ENCODE measurements around the gene RABGAP1L.
"Not testable (repeated sequence)": the region's sequence is repeated elsewhere in the genome, so short reads cannot be mapped to it uniquely, and the experiment has no call there.

The RABGAP1L gene

GRCh38 chr1:174682419-174683008, 523.2 kb downstream of the RABGAP1L start:
- no peak overlapping the region for H3K4me3 Mint-ChIP-seq
- no peaks in the 10 kb centered on the region for H3K9me3 Mint-ChIP-seq
- H3K36me3 Mint-ChIP-seq: peaks cover 39% of the 10 kb centered on the region
- H3K4me1 Mint-ChIP-seq: no peaks in the 10 kb centered on the region
- H3K27me3 Mint-ChIP-seq: no peaks in the 10 kb centered on the region
- peak overlapping the region; percentile 32 for H3K27ac Mint-ChIP-seq
- ATAC-seq: no peak

- Mint-ChIP-seq H3K9me3 (no peaks in the 10 kb centered on the region), H3K4me3 (no peak overlapping the region), H3K27ac (no peak overlapping the region), H3K4me1 (no peaks in the 10 kb centered on the region), H3K27me3 (no peaks in the 10 kb centered on the region), H3K36me3 (peaks cover 39% of the 10 kb centered on the region)
- no peak for ATAC-seq
These were observed 526.9 kb downstream of the RABGAP1L start for GRCh38 chr1:174686213-174686612.

- Mint-ChIP-seq H3K27me3 (no peaks in the 10 kb centered on the region), H3K4me3 (no peak overlapping the region), H3K36me3 (peaks cover 23% of the 10 kb centered on the region), H3K27ac (no peak overlapping the region), H3K9me3 (no peaks in the 10 kb centered on the region), H3K4me1 (no peaks in the 10 kb centered on the region)
- ATAC-seq: no peak
These were observed 530.2 kb downstream of the RABGAP1L start for GRCh38 chr1:174689524-174689923.

- Mint-ChIP-seq H3K4me1 (peaks cover 5% of the 10 kb centered on the region), H3K9me3 (peaks cover 2% of the 10 kb centered on the region), H3K27ac (no peak overlapping the region), H3K36me3 (peaks cover 20% of the 10 kb centered on the region), H3K4me3 (no peak overlapping the region), H3K27me3 (no peaks in the 10 kb centered on the region)
- ATAC-seq: no peak
These were observed 530.9 kb downstream of the RABGAP1L start for GRCh38 chr1:174690266-174690665.

GRCh38 chr1:174692313-174692712, 533.0 kb downstream of the RABGAP1L start:
- no peak overlapping the region for H3K27ac Mint-ChIP-seq
- peaks cover 6% of the 10 kb centered on the region for H3K4me1 Mint-ChIP-seq
- no peaks in the 10 kb centered on the region for H3K27me3 Mint-ChIP-seq
- peaks cover 2% of the 10 kb centered on the region for H3K9me3 Mint-ChIP-seq
- ATAC-seq: no peak
- H3K36me3 Mint-ChIP-seq: peaks cover 21% of the 10 kb centered on the region
- H3K4me3 Mint-ChIP-seq: no peak overlapping the region

- Mint-ChIP-seq H3K27ac (no peak overlapping the region), H3K27me3 (no peaks in the 10 kb centered on the region), H3K4me1 (peaks cover 6% of the 10 kb centered on the region), H3K4me3 (no peak overlapping the region), H3K9me3 (peaks cover 2% of the 10 kb centered on the region), H3K36me3 (peaks cover 24% of the 10 kb centered on the region)
- ATAC-seq: no peak
These were observed 533.8 kb downstream of the RABGAP1L start for GRCh38 chr1:174693085-174693484.

GRCh38 chr1:174693539-174693938, 534.2 kb downstream of the RABGAP1L start:
- not testable (repeated sequence) for ATAC-seq, H3K27me3 Mint-ChIP-seq, H3K4me3 Mint-ChIP-seq, H3K4me1 Mint-ChIP-seq, H3K27ac Mint-ChIP-seq, H3K9me3 Mint-ChIP-seq
- peaks cover 24% of the 10 kb centered on the region for H3K36me3 Mint-ChIP-seq

- peaks cover 32% of the 10 kb centered on the region for H3K36me3 Mint-ChIP-seq
- H3K27me3 Mint-ChIP-seq: no peaks in the 10 kb centered on the region
- H3K9me3 Mint-ChIP-seq: peaks cover 2% of the 10 kb centered on the region
- H3K4me3 Mint-ChIP-seq: no peak overlapping the region
- H3K27ac Mint-ChIP-seq: no peak overlapping the region
- no peak for ATAC-seq
- peaks cover 6% of the 10 kb centered on the region for H3K4me1 Mint-ChIP-seq
These were observed 536.9 kb downstream of the RABGAP1L start for GRCh38 chr1:174696026-174696821.

- Mint-ChIP-seq H3K9me3 (no peaks in the 10 kb centered on the region), H3K27ac (no peak overlapping the region), H3K4me1 (peaks cover under 1% of the 10 kb centered on the region), H3K27me3 (no peaks in the 10 kb centered on the region), H3K4me3 (no peak overlapping the region), H3K36me3 (peaks cover 32% of the 10 kb centered on the region)
- no peak for ATAC-seq
These were observed 541.0 kb downstream of the RABGAP1L start for GRCh38 chr1:174700314-174700713.

GRCh38 chr1:174700775-174701174, 541.5 kb downstream of the RABGAP1L start:
- no peak overlapping the region for H3K27ac Mint-ChIP-seq
- H3K9me3 Mint-ChIP-seq: no peaks in the 10 kb centered on the region
- no peak for ATAC-seq
- no peak overlapping the region for H3K4me3 Mint-ChIP-seq
- no peaks in the 10 kb centered on the region for H3K27me3 Mint-ChIP-seq
- H3K36me3 Mint-ChIP-seq: peaks cover 28% of the 10 kb centered on the region
- no peaks in the 10 kb centered on the region for H3K4me1 Mint-ChIP-seq

- peaks cover 27% of the 10 kb centered on the region for H3K36me3 Mint-ChIP-seq
- no peak overlapping the region for H3K27ac Mint-ChIP-seq
- H3K27me3 Mint-ChIP-seq: no peaks in the 10 kb centered on the region
- ATAC-seq: no peak
- no peaks in the 10 kb centered on the region for H3K9me3 Mint-ChIP-seq
- H3K4me3 Mint-ChIP-seq: no peak overlapping the region
- no peaks in the 10 kb centered on the region for H3K4me1 Mint-ChIP-seq
These were observed 542.2 kb downstream of the RABGAP1L start for GRCh38 chr1:174701565-174701964.

- Mint-ChIP-seq H3K4me3 (no peak overlapping the region), H3K27me3 (no peaks in the 10 kb centered on the region), H3K9me3 (no peaks in the 10 kb centered on the region)
These were observed 542.7 kb downstream of the RABGAP1L start for GRCh38 chr1:174702011-174702410.

GRCh38 chr1:174703309-174703708, 544.0 kb downstream of the RABGAP1L start:
- H3K9me3 Mint-ChIP-seq: no peaks in the 10 kb centered on the region
- H3K4me1 Mint-ChIP-seq: no peaks in the 10 kb centered on the region
- H3K27ac Mint-ChIP-seq: no peak overlapping the region
- no peak for ATAC-seq
- H3K27me3 Mint-ChIP-seq: no peaks in the 10 kb centered on the region
- H3K4me3 Mint-ChIP-seq: no peak overlapping the region
- H3K36me3 Mint-ChIP-seq: peaks cover 33% of the 10 kb centered on the region

More at GRCh38 chr1:174702011-174702410, 542.7 kb downstream of the RABGAP1L start:
- Mint-ChIP-seq H3K36me3 (peaks cover 27% of the 10 kb centered on the region), H3K27ac (no peak overlapping the region), H3K4me1 (no peaks in the 10 kb centered on the region)
- ATAC-seq: no peak

- Mint-ChIP-seq H3K36me3 (peaks cover 43% of the 10 kb centered on the region), H3K4me1 (no peaks in the 10 kb centered on the region), H3K27ac (no peak overlapping the region), H3K4me3 (no peak overlapping the region), H3K27me3 (no peaks in the 10 kb centered on the region), H3K9me3 (no peaks in the 10 kb centered on the region)
- no peak for ATAC-seq
These were observed 545.0 kb downstream of the RABGAP1L start for GRCh38 chr1:174704300-174704699.

GRCh38 chr1:174710868-174711845, 551.8 kb downstream of the RABGAP1L start:
- no peak for ATAC-seq
- H3K9me3 Mint-ChIP-seq: peaks cover 4% of the 10 kb centered on the region
- no peak overlapping the region for H3K27ac Mint-ChIP-seq
- no peaks in the 10 kb centered on the region for H3K27me3 Mint-ChIP-seq
- peaks cover 65% of the 10 kb centered on the region for H3K36me3 Mint-ChIP-seq
- H3K4me3 Mint-ChIP-seq: no peak overlapping the region
- H3K4me1 Mint-ChIP-seq: no peaks in the 10 kb centered on the region

All from stimulated activated memory B cell treated with anti-CD40 and anti-IgM and Interleukin-4, amounts not matched to agents 10 μg/mL and 1 μg/mL and 100 μg/mL, for 72 hours (primary cell).